GM23248 (cell line): ENCODE data around the gene GRIN2D.

Source experiments
- EZH2 ChIP-seq: fragments of 200-600 bp; sonication (generic); IDR thresholded peaks from 2 replicates; pipeline ENCODE4 v1.6.1; 2018; ENCODE audit warnings: antibody characterized with exemption, mild to moderate bottlenecking; ENCODE audit not compliant: insufficient read depth, poor library complexity, severe bottlenecking
- EZH2phosphoT487 ChIP-seq: fragments of 200-600 bp; sonication (generic); IDR thresholded peaks from 2 replicates; pipeline ENCODE4 v1.6.1; 2018; ENCODE audit warnings: antibody characterized with exemption, moderate library complexity, mild to moderate bottlenecking, low read depth; ENCODE audit not compliant: insufficient read depth

DNA sequence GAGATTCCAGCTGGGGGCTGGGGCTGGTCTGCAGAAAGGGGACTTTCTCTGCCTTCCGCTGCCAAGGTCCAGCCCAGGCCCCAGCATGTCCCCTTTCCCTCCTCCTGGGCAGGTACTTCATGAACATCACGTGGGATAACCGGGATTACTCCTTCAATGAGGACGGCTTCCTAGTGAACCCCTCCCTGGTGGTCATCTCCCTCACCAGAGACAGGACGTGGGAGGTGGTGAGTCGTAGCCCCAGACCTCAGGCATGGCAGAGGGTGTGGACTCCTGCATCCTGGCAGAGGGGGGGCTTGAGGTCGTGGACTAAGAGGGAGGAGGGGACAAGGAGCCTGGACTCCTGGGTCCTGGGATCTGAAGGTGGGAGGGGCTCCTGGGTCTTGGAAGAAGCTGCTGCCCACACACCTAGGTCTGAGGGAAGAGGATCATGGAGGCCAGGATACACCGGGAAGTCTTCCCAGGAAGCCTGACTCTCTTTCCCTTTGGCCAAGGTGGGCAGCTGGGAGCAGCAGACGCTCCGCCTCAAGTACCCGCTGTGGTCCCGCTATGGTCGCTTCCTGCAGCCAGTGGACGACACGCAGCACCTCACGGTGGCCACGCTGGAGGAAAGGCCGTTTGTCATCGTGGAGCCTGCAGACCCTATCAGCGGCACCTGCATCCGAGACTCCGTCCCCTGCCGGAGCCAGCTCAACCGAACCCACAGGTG lies 20.6 kb downstream of the GRIN2D start:
- TF ChIP-seq EZH2: no peak
- no peak for TF ChIP-seq EZH2phosphoT487
